Natural killer cell (primary cell): ENCODE data around the gene CDC14B. TPM values are rescaled to one million over a fixed set of nuclear protein-coding genes. Genes with fewer than 3 reads are reported as not detected.
"Not testable (repeated sequence)": the region's sequence is repeated elsewhere in the genome, so short reads cannot be mapped to it uniquely, and the experiment has no call there.

ENCODE experiments used
- ATAC-seq, 3 donors: fragments of 150-1000 bp in 2 of 3; fragments of 200-7000 bp in 1 of 3; cut with Tn5 transposase; 1 replicate in 1 of 3; 2 replicates in 2 of 3; pipeline ENCODE4 v1.10.0; 2021; ENCODE audit warnings: mild to moderate bottlenecking in 2 of 3, moderate library complexity in 2 of 3
- DNase-seq, 2 donors: peaks; one replicate each; pipeline versions ENCODE4 v3.0.0 to v3.0.0-alpha.2; 2013 to 2021; ENCODE audit warnings: mixed read lengths in 1 of 2
- H3K27ac ChIP-seq: one replicate; pipeline ENCODE4 v1.5.1; 2013; ENCODE audit warnings: mild to moderate bottlenecking, low read length
- H3K27me3 ChIP-seq: one replicate; pipeline ENCODE4 v1.6.1; 2013; ENCODE audit warnings: low read length; ENCODE audit not compliant: control insufficient read depth, insufficient read depth
- H3K36me3 ChIP-seq: one replicate; pipeline ENCODE4 v1.6.1; 2013; ENCODE audit warnings: low read length; ENCODE audit not compliant: control insufficient read depth, insufficient read depth
- H3K4me1 ChIP-seq: one replicate; pipeline ENCODE4 v1.6.1; 2013; ENCODE audit warnings: low read length; ENCODE audit not compliant: control insufficient read depth, insufficient read depth
- H3K4me3 ChIP-seq: one replicate; pipeline ENCODE4 v1.5.1; 2013; ENCODE audit warnings: low read length
- H3K9me3 ChIP-seq: one replicate; pipeline ENCODE4 v1.6.1; 2013; ENCODE audit warnings: low read length; ENCODE audit not compliant: control insufficient read depth, insufficient read depth
- H3K27ac Mint-ChIP-seq, 2 donors: one replicate each; pipeline ENCODE4 v1.8.0; 2022; ENCODE audit warnings: mild to moderate bottlenecking in 2 of 2, mixed read lengths in 2 of 2, moderate library complexity in 1 of 2
- H3K27me3 Mint-ChIP-seq, 2 donors: one replicate each; pipeline ENCODE4 v1.8.0; 2022; ENCODE audit warnings: low read depth in 2 of 2, mixed read lengths in 2 of 2
- H3K36me3 Mint-ChIP-seq: one replicate; pipeline ENCODE4 v1.8.0; 2022; ENCODE audit warnings: mixed read lengths
- H3K4me1 Mint-ChIP-seq, 2 donors: one replicate each; pipeline ENCODE4 v1.8.0; 2022; ENCODE audit warnings: mixed read lengths in 2 of 2
- H3K4me3 Mint-ChIP-seq: one replicate; pipeline ENCODE4 v1.8.0; 2022; ENCODE audit warnings: mild to moderate bottlenecking, moderate library complexity, mixed read lengths
- H3K9me3 Mint-ChIP-seq, 2 donors: one replicate each; pipeline ENCODE4 v1.8.0; 2022; ENCODE audit warnings: mixed read lengths in 2 of 2
- WGBS: methylation state at CpG from one replicate; pipeline ENCODE4 v1.1.7; 2013; ENCODE audit warnings: missing lambda C conversion rate; ENCODE audit not compliant: insufficient coverage; 5-methylcytosine and 5-hydroxymethylcytosine counted together
- intact Hi-C: fragments of 100-400 bp; cut with micrococcal nuclease; formaldehyde crosslinking; loops from one replicate; pipeline ENCODE4 v1.14.2; 2022
- total RNA-seq, 4 donors: library from RNA; stranded (reverse); fragments of 120-200 nt in 1 of 4; gene quantifications; one replicate each; pipeline versions ENCODE4 v1.2.3 to v1.2.4, GENCODE V29; 2013 to 2022
- TF ChIP-seq, protein P1 (sequence below): fragments of 200-600 bp; IDR thresholded peaks from one replicate; pipeline ENCODE4 v1.8.0; 2022; ENCODE audit warnings: antibody characterized with exemption

The CDC14B gene
- total RNA-seq, 3 donors from 2014 or later (not counting 1 experiment from before 2014, with no cell fraction given), result 2.3 to 4.7 (median 3.9) TPM

DNA sequence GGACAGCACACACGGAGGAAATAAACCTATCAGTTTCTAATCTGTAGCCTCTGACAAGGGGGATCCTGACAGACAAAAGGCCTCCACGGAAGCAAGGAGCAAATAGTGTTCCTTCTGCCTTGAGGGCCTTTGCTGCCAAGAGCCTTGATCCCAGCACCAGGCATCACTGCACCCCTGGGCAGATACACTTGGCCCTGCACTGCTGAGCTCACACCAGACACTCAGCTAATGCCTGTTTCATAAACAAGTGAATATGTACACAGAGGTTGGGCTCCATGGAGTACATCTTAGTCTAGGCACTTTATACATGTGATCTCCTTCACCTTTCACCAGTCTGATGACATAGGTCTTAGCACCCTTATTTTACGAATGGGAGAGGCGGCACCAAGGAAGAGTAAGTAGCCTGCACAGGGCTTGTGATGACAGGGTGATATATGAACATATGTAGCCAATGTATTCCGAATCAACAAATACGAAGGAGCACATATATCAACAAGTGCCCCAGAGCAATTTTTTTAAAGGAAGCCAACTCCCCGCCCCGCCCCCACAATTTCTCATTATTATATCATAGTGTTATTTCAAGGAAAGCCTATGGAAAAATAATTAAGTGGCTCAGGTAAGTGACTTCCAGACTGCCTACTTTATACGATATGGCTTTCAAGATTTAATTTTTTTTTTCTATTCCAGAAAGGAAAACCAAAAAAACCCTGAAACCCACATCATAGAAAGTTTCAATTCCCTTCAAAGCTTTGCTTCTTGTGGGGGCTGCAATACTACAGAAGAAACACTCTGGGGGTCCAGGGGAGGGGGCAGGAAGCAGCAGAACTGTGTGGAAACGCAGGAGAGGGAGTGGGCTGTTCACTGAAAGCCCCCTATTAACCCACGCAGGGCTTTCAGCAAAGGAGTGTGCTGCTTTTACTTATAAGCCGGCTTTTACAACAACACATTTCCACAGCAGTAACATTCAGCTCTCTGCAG lies 32.0 kb downstream of the CDC14B start:
- TF ChIP-seq, protein P1, sequence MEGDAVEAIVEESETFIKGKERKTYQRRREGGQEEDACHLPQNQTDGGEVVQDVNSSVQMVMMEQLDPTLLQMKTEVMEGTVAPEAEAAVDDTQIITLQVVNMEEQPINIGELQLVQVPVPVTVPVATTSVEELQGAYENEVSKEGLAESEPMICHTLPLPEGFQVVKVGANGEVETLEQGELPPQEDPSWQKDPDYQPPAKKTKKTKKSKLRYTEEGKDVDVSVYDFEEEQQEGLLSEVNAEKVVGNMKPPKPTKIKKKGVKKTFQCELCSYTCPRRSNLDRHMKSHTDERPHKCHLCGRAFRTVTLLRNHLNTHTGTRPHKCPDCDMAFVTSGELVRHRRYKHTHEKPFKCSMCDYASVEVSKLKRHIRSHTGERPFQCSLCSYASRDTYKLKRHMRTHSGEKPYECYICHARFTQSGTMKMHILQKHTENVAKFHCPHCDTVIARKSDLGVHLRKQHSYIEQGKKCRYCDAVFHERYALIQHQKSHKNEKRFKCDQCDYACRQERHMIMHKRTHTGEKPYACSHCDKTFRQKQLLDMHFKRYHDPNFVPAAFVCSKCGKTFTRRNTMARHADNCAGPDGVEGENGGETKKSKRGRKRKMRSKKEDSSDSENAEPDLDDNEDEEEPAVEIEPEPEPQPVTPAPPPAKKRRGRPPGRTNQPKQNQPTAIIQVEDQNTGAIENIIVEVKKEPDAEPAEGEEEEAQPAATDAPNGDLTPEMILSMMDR, result no peak
- H3K4me3 Mint-ChIP-seq, result no peak overlapping the region
- Histone ChIP-seq H3K27me3 (peaks cover 2% of the 10 kb centered on the region), H3K4me1 (no peaks in the 10 kb centered on the region), H3K9me3 (no peaks in the 10 kb centered on the region), H3K36me3 (no peaks in the 10 kb centered on the region), H3K4me3 (no peak overlapping the region), H3K27ac (no peak overlapping the region)
- no peaks in the 10 kb centered on the region for H3K4me1 Mint-ChIP-seq
- H3K27me3 Mint-ChIP-seq, result peaks cover 0 to 2% of the 10 kb centered on the region in 2 donors
- no peaks in the 10 kb centered on the region for H3K36me3 Mint-ChIP-seq
- intact Hi-C loops, result no loop called here
- H3K27ac Mint-ChIP-seq, result no peak overlapping the region
- no peak for DNase-seq
- ATAC-seq, result no peak
- 62% methylated on average over 8 of the region's 12 CpGs for WGBS
- H3K9me3 Mint-ChIP-seq, result no peaks in the 10 kb centered on the region

DNA sequence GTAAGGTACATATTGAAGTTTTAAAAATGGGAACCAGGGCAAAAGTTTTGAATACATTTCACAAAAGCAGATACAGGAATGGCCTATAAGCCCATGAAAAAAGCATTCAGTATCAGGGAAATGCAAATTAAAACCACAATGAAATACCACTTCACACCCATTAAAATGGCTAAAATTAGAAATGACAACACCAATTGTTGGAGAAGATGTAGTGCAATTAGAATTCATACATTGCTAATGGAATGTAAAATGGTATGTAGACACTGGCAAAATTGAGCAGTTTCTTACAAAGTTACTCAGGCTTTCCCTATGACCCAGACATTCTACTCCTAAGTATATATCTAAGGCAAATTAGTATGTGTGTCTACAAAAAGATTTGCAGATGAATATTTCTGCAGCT lies 34.2 kb downstream of the CDC14B start:
- DNase-seq (no peak), ATAC-seq (no peak)
- Histone ChIP-seq H3K27ac (no peak overlapping the region), H3K36me3 (no peaks in the 10 kb centered on the region), H3K4me3 (no peak overlapping the region), H3K27me3 (no peaks in the 10 kb centered on the region), H3K9me3 (no peaks in the 10 kb centered on the region), H3K4me1 (no peaks in the 10 kb centered on the region)
- TF ChIP-seq, protein P1, result no peak
- H3K9me3 Mint-ChIP-seq, result no peaks in the 10 kb centered on the region
- intact Hi-C loops, result no loop called here
- H3K27ac Mint-ChIP-seq, result no peak overlapping the region
- H3K27me3 Mint-ChIP-seq, result peaks cover under 1 to 7% of the 10 kb centered on the region in 2 donors
- no peaks in the 10 kb centered on the region for H3K36me3 Mint-ChIP-seq
- H3K4me3 Mint-ChIP-seq, result no peak overlapping the region
- H3K4me1 Mint-ChIP-seq, result no peaks in the 10 kb centered on the region

DNA sequence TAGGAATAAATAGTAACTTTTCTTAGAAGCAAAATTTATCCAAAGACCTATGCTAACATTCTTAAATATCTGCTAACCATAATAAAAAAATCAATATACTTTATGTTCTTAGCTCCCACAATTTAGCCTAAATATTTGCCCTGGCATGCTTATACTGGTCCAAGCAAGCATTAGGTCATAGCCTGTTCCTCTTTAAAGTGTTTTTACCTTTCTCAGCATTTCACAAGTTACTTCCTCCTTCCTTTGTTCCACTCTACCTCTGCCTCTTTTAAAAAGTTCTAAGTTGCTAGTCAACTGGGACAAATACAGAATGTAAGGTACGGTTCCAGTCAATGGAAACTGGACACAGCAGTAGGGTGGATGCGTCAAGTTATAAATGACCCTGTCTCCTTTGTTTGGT lies 37.4 kb downstream of the CDC14B start:
- H3K4me3 Mint-ChIP-seq, H3K9me3 ChIP-seq, H3K27ac ChIP-seq: not testable (repeated sequence)

DNA sequence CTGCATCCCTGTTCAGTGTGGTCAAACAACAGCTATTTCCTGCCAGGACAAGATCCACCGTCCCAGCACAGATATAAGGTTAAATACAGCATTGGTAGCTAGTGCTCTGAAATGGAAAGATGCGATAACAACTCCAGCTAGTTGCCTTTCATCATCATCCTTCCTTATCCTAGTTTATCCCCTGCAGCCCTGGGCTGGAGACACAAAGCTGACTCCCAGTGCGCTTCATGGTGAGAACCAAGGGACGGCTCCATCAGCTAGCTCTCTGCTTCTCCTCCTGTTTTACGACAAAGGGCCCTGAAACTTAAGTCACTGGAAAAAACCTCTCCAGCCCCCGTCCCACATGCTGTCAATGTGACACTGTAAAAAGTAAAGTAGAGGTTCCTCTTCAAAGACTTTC lies 37.9 kb downstream of the CDC14B start:
- WGBS, result 92% methylated on average over 4 of the region's 6 CpGs
- Histone ChIP-seq H3K36me3 (no peaks in the 10 kb centered on the region), H3K4me3 (no peak overlapping the region), H3K4me1 (no peaks in the 10 kb centered on the region), H3K27me3 (no peaks in the 10 kb centered on the region), H3K9me3 (no peaks in the 10 kb centered on the region), H3K27ac (no peak overlapping the region)
- no peak overlapping the region for H3K4me3 Mint-ChIP-seq
- peaks cover 4 to 17% of the 10 kb centered on the region in 2 donors for H3K27me3 Mint-ChIP-seq
- ATAC-seq, result no peak
- intact Hi-C loops, result no loop called here
- H3K9me3 Mint-ChIP-seq, result no peaks in the 10 kb centered on the region
- TF ChIP-seq, protein P1, result no peak
- H3K36me3 Mint-ChIP-seq, result no peaks in the 10 kb centered on the region
- DNase-seq, result no peak
- H3K4me1 Mint-ChIP-seq, result peaks cover 0 to 5% of the 10 kb centered on the region in 2 donors
- H3K27ac Mint-ChIP-seq, result no peak overlapping the region

More for the DNA sequence above, 37.4 kb downstream of the CDC14B start:
- H3K9me3 Mint-ChIP-seq, H3K27me3 ChIP-seq, intact Hi-C loops, H3K4me1 Mint-ChIP-seq, ATAC-seq, DNase-seq, H3K27ac Mint-ChIP-seq, H3K4me1 ChIP-seq, H3K36me3 ChIP-seq, H3K4me3 ChIP-seq, H3K36me3 Mint-ChIP-seq: not testable (repeated sequence)
- H3K27me3 Mint-ChIP-seq, result peaks cover 4 to 17% of the 10 kb centered on the region in 2 donors
- 77% methylated on average over 2 of the region's 2 CpGs for WGBS
